ENCODE results near the gene GPX1.
"Not testable (repeated sequence)": the region's sequence is repeated elsewhere in the genome, so short reads cannot be mapped to it uniquely, and the experiment has no call there.

The GPX1 gene

GRCh38 chr3:49358217-49358883, at the start of gene GPX1:
Gene GPX1, minus strand, starts transcription at chr3:49358353. Its CDS starts 75 bp downstream, at chr3:49358278.
- peak within 1 kb of the TSS; percentile 97 for H3K27ac ChIP-seq
- TF ChIP-seq ZFX (IDR thresholded peaks at IDR 0.05; ENCODE audit: borderline replicate concordance) (no peak), CTCF (IDR thresholded peaks at IDR 0.05) (no peak)

GRCh38 chr3:49406571-49407565, 48.7 kb upstream of the GPX1 start:
- no peak overlapping the region for H3K27ac ChIP-seq
- TF ChIP-seq ZFX (IDR thresholded peaks at IDR 0.05; ENCODE audit: borderline replicate concordance), result no peak
- no peak for TF ChIP-seq CTCF (IDR thresholded peaks at IDR 0.05)

- not testable (repeated sequence) for H3K27ac ChIP-seq
Observed at GRCh38 chr3:49405570-49405969, 47.4 kb upstream of the GPX1 start.

GRCh38 chr3:49403891-49404290, 45.7 kb upstream of the GPX1 start:
- no peak for TF ChIP-seq CTCF (IDR thresholded peaks at IDR 0.05)
- TF ChIP-seq ZFX (IDR thresholded peaks at IDR 0.05; ENCODE audit: borderline replicate concordance), result no peak
- H3K27ac ChIP-seq, result no peak overlapping the region

- peak overlapping the region; percentile 17; the same call in 1 of the 2 replicates for H3K27ac ChIP-seq
- no peak for TF ChIP-seq CTCF (IDR thresholded peaks at IDR 0.05)
- no peak for TF ChIP-seq ZFX (IDR thresholded peaks at IDR 0.05; ENCODE audit: borderline replicate concordance)
Observed at GRCh38 chr3:49401766-49402165, 43.6 kb upstream of the GPX1 start.

GRCh38 chr3:49399461-49399860, 41.3 kb upstream of the GPX1 start:
- no peak overlapping the region for H3K27ac ChIP-seq
- TF ChIP-seq ZFX (IDR thresholded peaks at IDR 0.05; ENCODE audit: borderline replicate concordance), result no peak
- TF ChIP-seq CTCF (IDR thresholded peaks at IDR 0.05), result no peak

GRCh38 chr3:49397470-49397869, 39.3 kb upstream of the GPX1 start:
- TF ChIP-seq ZFX (IDR thresholded peaks at IDR 0.05; ENCODE audit: borderline replicate concordance) (no peak), CTCF (IDR thresholded peaks at IDR 0.05) (no peak)
- H3K27ac ChIP-seq, result no peak overlapping the region

GRCh38 chr3:49391310-49391709, 33.2 kb upstream of the GPX1 start:
- not testable (repeated sequence) for H3K27ac ChIP-seq
